ENCODE measurements around the gene ZSCAN23.

Gene ZSCAN23

DNA sequence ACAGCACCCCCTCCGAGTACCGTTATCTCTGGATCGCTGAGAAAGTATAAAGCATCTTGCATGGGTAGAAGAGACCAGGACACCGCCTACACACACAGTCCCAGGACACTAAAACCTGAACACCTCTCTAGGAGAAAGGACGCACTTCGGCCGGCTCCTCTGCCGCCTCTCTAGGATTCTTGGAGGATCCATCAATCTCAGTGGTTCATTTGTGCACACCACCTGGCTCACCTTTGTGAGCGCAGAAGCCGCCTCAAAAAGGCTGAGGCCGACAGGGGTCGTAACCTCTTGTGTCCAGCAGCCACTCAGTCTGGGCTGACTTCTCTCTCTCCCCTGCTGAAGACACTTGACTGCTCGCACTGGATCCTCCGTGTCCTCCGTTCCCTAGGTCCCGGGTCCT, 13.5 kb downstream of the ZSCAN23 start:
- Histone ChIP-seq H3K27me3 (ENCODE audit: low read depth, low read length) (no peaks in the 10 kb centered on the region; the same call in 1 of the 2 replicates), H3K4me3 (ENCODE audit: low read length) (no peak overlapping the region), H2AFZ (ENCODE audit: low read depth, low read length) (no peak overlapping the region), H3K4me1 (ENCODE audit: low read length) (peaks cover 13% of the 10 kb centered on the region), H3K36me3 (replicated peaks; ENCODE audit: low read depth, low read length) (no peaks in the 10 kb centered on the region), H3K27ac (ENCODE audit: low read length) (no peak overlapping the region), H3K9me3 (ENCODE audit: insufficient read depth, low read length) (no peaks in the 10 kb centered on the region), H3K9ac (ENCODE audit: low read length) (no peak overlapping the region), H3K4me2 (ENCODE audit: low read length) (no peak overlapping the region), H3K79me2 (ENCODE audit: low read length) (no peaks in the 10 kb centered on the region), H4K20me1 (ENCODE audit: insufficient read depth, low read length) (no peaks in the 10 kb centered on the region)
- no peak for TF ChIP-seq EZH2phosphoT487 (IDR thresholded peaks at IDR 0.05; ENCODE audit: low read depth)
- TF ChIP-seq, protein P1, sequence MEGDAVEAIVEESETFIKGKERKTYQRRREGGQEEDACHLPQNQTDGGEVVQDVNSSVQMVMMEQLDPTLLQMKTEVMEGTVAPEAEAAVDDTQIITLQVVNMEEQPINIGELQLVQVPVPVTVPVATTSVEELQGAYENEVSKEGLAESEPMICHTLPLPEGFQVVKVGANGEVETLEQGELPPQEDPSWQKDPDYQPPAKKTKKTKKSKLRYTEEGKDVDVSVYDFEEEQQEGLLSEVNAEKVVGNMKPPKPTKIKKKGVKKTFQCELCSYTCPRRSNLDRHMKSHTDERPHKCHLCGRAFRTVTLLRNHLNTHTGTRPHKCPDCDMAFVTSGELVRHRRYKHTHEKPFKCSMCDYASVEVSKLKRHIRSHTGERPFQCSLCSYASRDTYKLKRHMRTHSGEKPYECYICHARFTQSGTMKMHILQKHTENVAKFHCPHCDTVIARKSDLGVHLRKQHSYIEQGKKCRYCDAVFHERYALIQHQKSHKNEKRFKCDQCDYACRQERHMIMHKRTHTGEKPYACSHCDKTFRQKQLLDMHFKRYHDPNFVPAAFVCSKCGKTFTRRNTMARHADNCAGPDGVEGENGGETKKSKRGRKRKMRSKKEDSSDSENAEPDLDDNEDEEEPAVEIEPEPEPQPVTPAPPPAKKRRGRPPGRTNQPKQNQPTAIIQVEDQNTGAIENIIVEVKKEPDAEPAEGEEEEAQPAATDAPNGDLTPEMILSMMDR (IDR thresholded peaks at IDR 0.05; ENCODE audit: low read depth, low read length) = no peak

DNA sequence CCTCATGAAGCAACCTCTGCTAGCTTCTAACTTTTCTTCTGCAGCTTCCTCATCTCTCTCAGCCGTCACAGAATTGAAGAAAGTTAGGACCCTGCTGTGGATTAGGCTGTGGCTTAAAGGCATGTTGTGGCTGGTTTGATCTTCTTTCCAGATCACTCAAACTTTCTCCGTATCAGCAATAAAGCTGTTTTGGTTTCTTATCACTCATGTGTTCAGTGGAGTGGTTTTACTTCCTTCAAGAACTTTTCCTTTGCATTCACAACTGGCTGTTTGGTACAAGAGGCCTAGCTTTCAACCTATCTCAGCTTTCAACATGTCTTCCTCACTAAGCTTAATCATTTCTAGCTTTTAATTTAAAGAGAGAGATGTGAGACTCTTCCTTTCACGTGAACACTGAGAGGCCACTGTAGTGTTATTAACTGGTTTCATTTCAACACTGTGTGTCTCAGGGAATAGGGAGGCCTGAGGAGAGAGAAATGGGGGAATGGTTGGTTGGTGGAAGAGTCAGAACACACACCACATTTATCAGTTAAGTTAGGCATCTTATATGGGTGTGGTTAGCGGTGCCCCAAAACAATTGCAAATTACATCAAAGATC, 17.2 kb downstream of the ZSCAN23 start:
- Histone ChIP-seq H2AFZ (ENCODE audit: low read depth, low read length) (peak overlapping the region; percentile 10), H3K27ac (ENCODE audit: low read length) (peak overlapping the region; percentile 67), H3K4me2 (ENCODE audit: low read length) (peak overlapping the region; percentile 49), H3K4me3 (ENCODE audit: low read length) (no peak overlapping the region), H3K79me2 (ENCODE audit: low read length) (no peaks in the 10 kb centered on the region), H3K9me3 (ENCODE audit: insufficient read depth, low read length) (no peaks in the 10 kb centered on the region), H3K4me1 (ENCODE audit: low read length) (peaks cover 13% of the 10 kb centered on the region), H3K36me3 (replicated peaks; ENCODE audit: low read depth, low read length) (no peaks in the 10 kb centered on the region), H3K27me3 (ENCODE audit: low read depth, low read length) (no peaks in the 10 kb centered on the region), H4K20me1 (ENCODE audit: insufficient read depth, low read length) (no peaks in the 10 kb centered on the region), H3K9ac (ENCODE audit: low read length) (peak overlapping the region; percentile 32; the same call in 1 of the 2 replicates)
- TF ChIP-seq EZH2phosphoT487 (IDR thresholded peaks at IDR 0.05; ENCODE audit: low read depth) = no peak

DNA sequence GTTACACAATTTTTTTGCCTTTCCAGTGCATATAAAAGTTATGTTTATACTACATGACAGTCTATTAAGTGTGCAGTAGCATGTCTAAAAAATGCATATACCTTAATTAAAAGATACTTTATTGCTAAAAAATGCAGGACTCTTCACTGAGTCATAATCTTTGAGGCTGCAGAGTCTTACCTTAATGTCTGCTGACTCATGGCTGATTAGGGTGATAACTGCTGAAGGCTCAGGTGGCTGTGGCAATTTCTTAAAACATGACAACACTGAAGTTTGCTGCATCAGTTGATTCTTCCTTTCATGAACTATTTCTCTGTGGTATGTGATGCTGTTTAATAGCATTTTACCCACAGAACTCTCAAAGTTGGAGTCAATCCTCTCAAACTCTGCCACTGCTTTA, 19.1 kb downstream of the ZSCAN23 start:
- Histone ChIP-seq H3K79me2 (ENCODE audit: low read length) (no peaks in the 10 kb centered on the region), H3K4me2 (ENCODE audit: low read length) (no peak overlapping the region), H3K36me3 (replicated peaks; ENCODE audit: low read depth, low read length) (no peaks in the 10 kb centered on the region), H3K9ac (ENCODE audit: low read length) (no peak overlapping the region), H3K9me3 (ENCODE audit: insufficient read depth, low read length) (no peaks in the 10 kb centered on the region), H3K27ac (ENCODE audit: low read length) (no peak overlapping the region), H3K27me3 (ENCODE audit: low read depth, low read length) (no peaks in the 10 kb centered on the region), H3K4me1 (ENCODE audit: low read length) (peaks cover 13% of the 10 kb centered on the region), H4K20me1 (ENCODE audit: insufficient read depth, low read length) (no peaks in the 10 kb centered on the region), H2AFZ (ENCODE audit: low read depth, low read length) (no peak overlapping the region), H3K4me3 (ENCODE audit: low read length) (no peak overlapping the region)
- TF ChIP-seq, protein P1 (IDR thresholded peaks at IDR 0.05; ENCODE audit: low read depth, low read length) = no peak
- no peak for TF ChIP-seq EZH2phosphoT487 (IDR thresholded peaks at IDR 0.05; ENCODE audit: low read depth)

DNA sequence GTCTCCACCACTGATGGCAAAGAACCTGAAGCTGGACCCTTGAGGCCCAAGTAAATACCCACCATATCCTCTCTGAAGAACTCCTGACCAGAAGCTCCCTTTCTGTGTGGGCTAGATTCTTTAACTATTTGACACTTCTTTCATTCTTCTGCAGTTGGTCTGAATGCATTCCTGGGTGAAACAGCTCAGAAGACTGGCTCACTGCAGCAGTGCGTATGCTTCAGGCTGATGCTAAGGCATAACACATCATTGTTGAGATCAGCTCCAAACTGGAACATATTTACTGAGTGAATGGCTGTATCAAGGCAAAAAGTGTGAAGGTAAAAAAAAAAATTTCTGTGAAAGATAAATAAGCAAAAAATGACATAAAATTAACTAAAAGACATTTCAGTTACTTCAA, 19.7 kb downstream of the ZSCAN23 start:
- no peaks in the 10 kb centered on the region for H3K36me3 ChIP-seq (replicated peaks; ENCODE audit: low read depth, low read length)
- no peaks in the 10 kb centered on the region for H3K79me2 ChIP-seq (ENCODE audit: low read length)
- H4K20me1 ChIP-seq (ENCODE audit: insufficient read depth, low read length) = no peaks in the 10 kb centered on the region
- H3K9me3 ChIP-seq (ENCODE audit: insufficient read depth, low read length) = no peaks in the 10 kb centered on the region
- TF ChIP-seq, protein P1 (IDR thresholded peaks at IDR 0.05; ENCODE audit: low read depth, low read length) = no peak
- no peak for TF ChIP-seq EZH2phosphoT487 (IDR thresholded peaks at IDR 0.05; ENCODE audit: low read depth)
- H3K9ac ChIP-seq (ENCODE audit: low read length) = no peak overlapping the region
- H3K4me2 ChIP-seq (ENCODE audit: low read length) = no peak overlapping the region
- H3K27ac ChIP-seq (ENCODE audit: low read length) = no peak overlapping the region
- no peak overlapping the region for H3K4me3 ChIP-seq (ENCODE audit: low read length)
- H3K27me3 ChIP-seq (ENCODE audit: low read depth, low read length) = no peaks in the 10 kb centered on the region
- H2AFZ ChIP-seq (ENCODE audit: low read depth, low read length) = no peak overlapping the region
- peaks cover 13% of the 10 kb centered on the region for H3K4me1 ChIP-seq (ENCODE audit: low read length)
